MM.1S (cell line): Measurements from ENCODE around the gene LARP7.
A peak's percentile ranks its signal among the peaks of the same experiment; 100 is the strongest.
"Not testable (repeated sequence)": the region's sequence is repeated elsewhere in the genome, so short reads cannot be mapped to it uniquely, and the experiment has no call there.

Experiments
- DNase-seq: peaks from one replicate; pipeline ENCODE4 v3.0.0-alpha.2; 2015
- H2AFZ ChIP-seq: fragments of 300-600 bp; sonication (generic); 2 replicates; pipeline ENCODE4 v1.6.0; 2016; ENCODE audit warnings: antibody characterized with exemption, low read length
- H3F3A ChIP-seq: fragments of 300-600 bp; sonication (generic); 2 replicates; pipeline ENCODE4 v1.6.1; 2016; ENCODE audit warnings: mild to moderate bottlenecking, antibody characterized with exemption, low read length, moderate library complexity, mixed read lengths; ENCODE audit not compliant: insufficient read depth
- H3K27ac ChIP-seq: fragments of 300-600 bp; sonication (generic); 2 replicates; pipeline ENCODE4 v1.5.1; 2016; ENCODE audit warnings: mild to moderate bottlenecking, low read length
- H3K27me3 ChIP-seq: fragments of 300-600 bp; sonication (generic); replicated peaks from 2 replicates; pipeline ENCODE4 v1.6.0; 2016; ENCODE audit warnings: low read length; ENCODE audit not compliant: insufficient read depth
- H3K36me3 ChIP-seq: fragments of 300-600 bp; sonication (generic); replicated peaks from 2 replicates; pipeline ENCODE4 v1.6.1; 2016; ENCODE audit warnings: mild to moderate bottlenecking, low read length, mixed read lengths; ENCODE audit not compliant: insufficient read depth
- H3K4me1 ChIP-seq: fragments of 300-600 bp; sonication (generic); 2 replicates; pipeline ENCODE4 v1.6.1; 2016; ENCODE audit warnings: low read length, mixed read lengths
- H3K4me2 ChIP-seq: fragments of 300-600 bp; sonication (generic); 2 replicates; pipeline ENCODE4 v1.6.0; 2016; ENCODE audit warnings: low read depth, low read length
- H3K4me3 ChIP-seq: fragments of 300-600 bp; sonication (generic); 2 replicates; pipeline ENCODE4 v1.5.1; 2016; ENCODE audit warnings: low read length, mixed read lengths
- H3K79me2 ChIP-seq: fragments of 300-600 bp; sonication (generic); 2 replicates; pipeline ENCODE4 v1.6.1; 2016; ENCODE audit warnings: mixed run types, low read length, mixed read lengths
- H3K9ac ChIP-seq: fragments of 300-600 bp; sonication (generic); 2 replicates; pipeline ENCODE4 v1.6.1; 2016; ENCODE audit warnings: low read length, mixed read lengths
- H3K9me2 ChIP-seq: fragments of 300-600 bp; sonication (generic); replicated peaks from 2 replicates; pipeline ENCODE4 v1.6.1; 2016; ENCODE audit warnings: mild to moderate bottlenecking, low read length, mixed read lengths; ENCODE audit not compliant: insufficient read depth
- H3K9me3 ChIP-seq: fragments of 300-600 bp; sonication (generic); replicated peaks from 2 replicates; pipeline ENCODE4 v1.6.1; 2016; ENCODE audit warnings: mild to moderate bottlenecking, low read length, mixed read lengths; ENCODE audit not compliant: insufficient read depth
- H4K20me1 ChIP-seq: fragments of 300-600 bp; sonication (generic); 2 replicates; pipeline ENCODE4 v1.6.1; 2016; ENCODE audit warnings: mild to moderate bottlenecking, low read length, moderate library complexity, mixed read lengths; ENCODE audit not compliant: insufficient read depth
- EZH2 ChIP-seq: fragments of 300-600 bp; sonication (generic); optimal IDR thresholded peaks from 2 replicates; pipeline ENCODE3; 2017; ENCODE audit warnings: low read depth, mild to moderate bottlenecking, antibody characterized with exemption, low read length, mixed read lengths
- EZH2phosphoT487 ChIP-seq: fragments of 300-600 bp; sonication (generic); IDR thresholded peaks from 2 replicates; pipeline ENCODE4 v1.6.1; 2018; ENCODE audit warnings: antibody characterized with exemption, low read length
- TF ChIP-seq, protein P1 (sequence below): fragments of 300-600 bp; sonication (generic); IDR thresholded peaks from 2 replicates; pipeline ENCODE4 v1.5.1; 2016; ENCODE audit warnings: antibody characterized with exemption, low read length, mixed read lengths

The LARP7 gene

GRCh38 chr4:112702892-112703291, 65.9 kb downstream of the LARP7 start:
- Histone ChIP-seq H3K79me2 (no peaks in the 10 kb centered on the region), H3K9me3 (no peaks in the 10 kb centered on the region), H3K4me2 (no peak overlapping the region), H3K9ac (no peak overlapping the region), H3K4me3 (no peak overlapping the region), H3K9me2 (no peaks in the 10 kb centered on the region), H3K36me3 (no peaks in the 10 kb centered on the region), H3F3A (no peaks in the 10 kb centered on the region), H3K4me1 (no peaks in the 10 kb centered on the region; the same call in 1 of the 2 replicates), H3K27ac (no peak overlapping the region), H3K27me3 (peaks cover 10% of the 10 kb centered on the region), H2AFZ (no peak overlapping the region), H4K20me1 (no peaks in the 10 kb centered on the region)
- TF ChIP-seq EZH2 (no peak), EZH2phosphoT487 (no peak)
- TF ChIP-seq, protein P1, sequence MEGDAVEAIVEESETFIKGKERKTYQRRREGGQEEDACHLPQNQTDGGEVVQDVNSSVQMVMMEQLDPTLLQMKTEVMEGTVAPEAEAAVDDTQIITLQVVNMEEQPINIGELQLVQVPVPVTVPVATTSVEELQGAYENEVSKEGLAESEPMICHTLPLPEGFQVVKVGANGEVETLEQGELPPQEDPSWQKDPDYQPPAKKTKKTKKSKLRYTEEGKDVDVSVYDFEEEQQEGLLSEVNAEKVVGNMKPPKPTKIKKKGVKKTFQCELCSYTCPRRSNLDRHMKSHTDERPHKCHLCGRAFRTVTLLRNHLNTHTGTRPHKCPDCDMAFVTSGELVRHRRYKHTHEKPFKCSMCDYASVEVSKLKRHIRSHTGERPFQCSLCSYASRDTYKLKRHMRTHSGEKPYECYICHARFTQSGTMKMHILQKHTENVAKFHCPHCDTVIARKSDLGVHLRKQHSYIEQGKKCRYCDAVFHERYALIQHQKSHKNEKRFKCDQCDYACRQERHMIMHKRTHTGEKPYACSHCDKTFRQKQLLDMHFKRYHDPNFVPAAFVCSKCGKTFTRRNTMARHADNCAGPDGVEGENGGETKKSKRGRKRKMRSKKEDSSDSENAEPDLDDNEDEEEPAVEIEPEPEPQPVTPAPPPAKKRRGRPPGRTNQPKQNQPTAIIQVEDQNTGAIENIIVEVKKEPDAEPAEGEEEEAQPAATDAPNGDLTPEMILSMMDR = no peak
- DNase-seq = no peak

GRCh38 chr4:112704322-112704721, 67.4 kb downstream of the LARP7 start:
- Histone ChIP-seq H3K4me3 (no peak overlapping the region), H3K9ac (no peak overlapping the region), H2AFZ (no peak overlapping the region), H3K27me3 (peaks cover 10% of the 10 kb centered on the region), H3K9me2 (no peaks in the 10 kb centered on the region), H3K4me2 (no peak overlapping the region), H3K27ac (no peak overlapping the region), H3K36me3 (no peaks in the 10 kb centered on the region), H3K79me2 (no peaks in the 10 kb centered on the region), H4K20me1 (no peaks in the 10 kb centered on the region), H3K9me3 (no peaks in the 10 kb centered on the region), H3F3A (no peaks in the 10 kb centered on the region), H3K4me1 (no peaks in the 10 kb centered on the region; the same call in 1 of the 2 replicates)
- DNase-seq = no peak
- TF ChIP-seq EZH2phosphoT487 (no peak), EZH2 (no peak)
- TF ChIP-seq, protein P1 = no peak

DNA sequence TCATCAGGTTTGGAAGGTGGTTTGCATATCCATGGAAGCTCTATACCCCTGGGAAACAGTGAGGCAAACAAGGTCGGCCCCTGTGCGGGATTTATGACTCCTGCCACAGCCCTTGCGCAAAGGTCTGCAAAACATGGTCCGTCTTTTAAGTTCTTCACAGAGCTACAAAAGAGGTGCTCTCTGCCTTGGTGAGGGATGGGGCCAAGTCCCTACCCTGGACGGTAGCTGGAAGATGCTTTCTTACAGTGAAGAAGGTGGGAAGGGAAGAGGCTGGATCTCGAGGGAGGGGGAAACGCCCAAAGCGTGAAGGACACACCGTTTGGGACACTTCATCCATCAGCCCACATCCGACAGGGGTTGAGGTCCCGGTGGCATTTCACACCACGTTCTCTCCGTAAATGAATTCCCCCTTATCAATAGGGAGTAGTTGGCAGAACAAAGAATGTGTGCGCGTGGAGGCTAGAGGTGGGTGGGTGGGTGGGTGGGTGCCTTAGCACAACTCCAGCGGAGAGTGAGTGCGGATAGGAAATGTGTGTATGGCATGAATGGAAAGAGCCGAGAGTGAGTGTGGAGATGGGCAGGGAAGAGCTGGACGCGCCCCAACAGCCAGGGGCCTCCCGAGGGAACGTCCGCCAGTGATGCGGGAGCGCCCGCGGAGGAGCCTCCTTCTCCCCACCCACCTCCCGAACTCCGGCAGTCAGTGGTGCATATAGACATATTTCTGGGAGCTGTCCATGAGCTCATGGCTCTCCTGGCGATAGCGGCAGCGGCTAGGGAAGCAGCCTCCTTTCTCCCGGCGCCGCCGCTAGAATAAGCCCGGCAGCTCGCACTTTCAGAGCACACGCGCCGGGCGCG, 68.3 kb downstream of the LARP7 start:
- Histone ChIP-seq H3K4me3 (peak overlapping the region; percentile 55), H3K9me2 (no peaks in the 10 kb centered on the region), H3K4me1 (no peaks in the 10 kb centered on the region; the same call in 1 of the 2 replicates), H3K27me3 (peaks cover 10% of the 10 kb centered on the region), H3K79me2 (no peaks in the 10 kb centered on the region), H4K20me1 (no peaks in the 10 kb centered on the region), H2AFZ (0 out of 2 replicates have a peak overlapping the region, but pooled peaks have one; percentile 61), H3K4me2 (peak overlapping the region; percentile 72; the same call in 1 of the 2 replicates), H3K27ac (no peak overlapping the region), H3K9ac (no peak overlapping the region), H3K9me3 (no peaks in the 10 kb centered on the region), H3K36me3 (no peaks in the 10 kb centered on the region), H3F3A (no peaks in the 10 kb centered on the region)
- TF ChIP-seq EZH2 (no peak), EZH2phosphoT487 (no peak)
- TF ChIP-seq, protein P1 = no peak
- DNase-seq = no peak

GRCh38 chr4:112705891-112706839, 69.2 kb downstream of the LARP7 start:
- H3K9ac ChIP-seq, H3K9me3 ChIP-seq, H3K36me3 ChIP-seq, H3K27ac ChIP-seq, H4K20me1 ChIP-seq, DNase-seq, H3F3A ChIP-seq, H3K9me2 ChIP-seq, H3K79me2 ChIP-seq, H3K4me1 ChIP-seq: not testable (repeated sequence)
- H3K4me3 ChIP-seq = peak overlapping the region; percentile 67
- H3K4me2 ChIP-seq = peak overlapping the region; percentile 93
- peak overlapping the region; percentile 81 for H2AFZ ChIP-seq
- peaks cover 10% of the 10 kb centered on the region for H3K27me3 ChIP-seq
